SH-SY5Y (cell line): ENCODE data around the gene DNAJC6.

Source experiments
- GATA2 ChIP-seq: IDR thresholded peaks from 2 replicates; pipeline ENCODE4 v1.6.1; 2011; ENCODE audit warnings: mild to moderate bottlenecking, low read depth, low read length
- GATA3 ChIP-seq: IDR thresholded peaks from 2 replicates; pipeline ENCODE4 v1.6.1; 2011; ENCODE audit warnings: low read depth, mild to moderate bottlenecking, low read length, moderate library complexity

The DNAJC6 gene

GRCh38 chr1:65362545-65362944 lies 53.2 kb downstream of the DNAJC6 start:
- no peak for TF ChIP-seq GATA3
- no peak for TF ChIP-seq GATA2

- TF ChIP-seq GATA2: no peak
- TF ChIP-seq GATA3: no peak
These were observed 54.1 kb downstream of the DNAJC6 start for GRCh38 chr1:65363484-65363883.

- no peak for TF ChIP-seq GATA3
- TF ChIP-seq GATA2: no peak
These were observed 59.1 kb downstream of the DNAJC6 start for GRCh38 chr1:65368403-65368802.

- TF ChIP-seq GATA3 (no peak), GATA2 (no peak)
These were observed 62.2 kb downstream of the DNAJC6 start for GRCh38 chr1:65371544-65371943.

DNA sequence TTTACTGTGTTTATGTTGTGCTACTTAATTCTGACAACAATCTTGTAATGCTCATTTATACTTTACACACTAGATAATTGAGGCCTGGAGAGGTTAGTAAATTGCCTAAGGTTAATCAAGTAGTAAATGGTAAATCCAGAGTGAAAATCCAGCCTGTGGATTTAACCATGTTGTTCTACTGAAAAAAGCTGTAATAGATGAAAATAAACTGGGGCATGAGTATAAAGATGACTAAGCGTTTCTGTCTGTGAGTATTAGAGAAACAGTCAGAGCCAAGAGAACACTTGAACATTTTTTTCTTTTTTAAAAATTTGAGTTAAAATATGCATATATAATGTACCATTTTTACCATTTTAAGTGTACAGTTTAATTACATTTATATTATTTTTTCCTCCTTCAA lies 63.2 kb downstream of the DNAJC6 start:
- TF ChIP-seq GATA2: no peak

- TF ChIP-seq GATA3: no peak
These were observed 68.3 kb downstream of the DNAJC6 start for GRCh38 chr1:65377496-65378246.

- TF ChIP-seq GATA2 (no peak), GATA3 (no peak)
These were observed 69.1 kb downstream of the DNAJC6 start for GRCh38 chr1:65378247-65378946.

DNA sequence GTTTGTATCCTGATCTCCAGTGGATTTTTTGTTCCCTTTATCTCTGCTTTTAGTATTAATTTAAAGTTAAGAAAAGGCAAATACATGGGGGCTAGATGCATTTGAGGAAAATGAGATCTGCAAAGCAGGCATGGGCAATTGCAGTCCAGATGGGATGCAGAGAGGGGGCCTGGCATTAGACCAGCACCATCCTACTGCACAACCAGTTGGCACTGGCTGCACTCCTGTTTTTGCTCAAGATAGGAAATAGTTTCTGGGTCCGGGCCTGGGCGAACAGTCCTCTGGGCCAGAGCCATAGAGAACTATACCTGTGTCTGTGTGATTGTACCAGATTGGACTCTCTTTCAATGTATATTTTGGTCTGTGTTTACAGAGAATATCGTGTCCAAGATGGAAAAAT lies 77.1 kb downstream of the DNAJC6 start:
- TF ChIP-seq GATA3 (no peak), GATA2 (no peak)

DNA sequence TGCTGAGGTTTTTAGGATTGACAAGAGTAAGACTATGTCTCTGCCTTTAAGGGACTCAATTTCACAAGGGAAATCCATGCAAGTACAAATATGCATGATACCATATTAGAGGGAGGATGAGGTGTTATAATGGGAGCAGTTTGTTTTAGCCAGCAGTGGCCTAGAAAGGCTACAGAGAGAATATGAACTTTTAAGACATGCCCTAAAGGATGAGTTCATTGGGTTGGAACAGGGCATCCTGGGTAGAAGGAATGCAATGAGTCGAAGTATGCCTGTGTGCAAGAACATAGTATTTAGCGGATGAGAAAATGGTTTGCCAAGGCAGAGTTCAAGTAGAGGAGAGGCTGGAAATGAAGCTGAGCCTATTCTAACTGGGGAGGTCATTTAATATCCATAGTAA lies 78.5 kb downstream of the DNAJC6 start:
- TF ChIP-seq GATA2: no peak
- no peak for TF ChIP-seq GATA3

DNA sequence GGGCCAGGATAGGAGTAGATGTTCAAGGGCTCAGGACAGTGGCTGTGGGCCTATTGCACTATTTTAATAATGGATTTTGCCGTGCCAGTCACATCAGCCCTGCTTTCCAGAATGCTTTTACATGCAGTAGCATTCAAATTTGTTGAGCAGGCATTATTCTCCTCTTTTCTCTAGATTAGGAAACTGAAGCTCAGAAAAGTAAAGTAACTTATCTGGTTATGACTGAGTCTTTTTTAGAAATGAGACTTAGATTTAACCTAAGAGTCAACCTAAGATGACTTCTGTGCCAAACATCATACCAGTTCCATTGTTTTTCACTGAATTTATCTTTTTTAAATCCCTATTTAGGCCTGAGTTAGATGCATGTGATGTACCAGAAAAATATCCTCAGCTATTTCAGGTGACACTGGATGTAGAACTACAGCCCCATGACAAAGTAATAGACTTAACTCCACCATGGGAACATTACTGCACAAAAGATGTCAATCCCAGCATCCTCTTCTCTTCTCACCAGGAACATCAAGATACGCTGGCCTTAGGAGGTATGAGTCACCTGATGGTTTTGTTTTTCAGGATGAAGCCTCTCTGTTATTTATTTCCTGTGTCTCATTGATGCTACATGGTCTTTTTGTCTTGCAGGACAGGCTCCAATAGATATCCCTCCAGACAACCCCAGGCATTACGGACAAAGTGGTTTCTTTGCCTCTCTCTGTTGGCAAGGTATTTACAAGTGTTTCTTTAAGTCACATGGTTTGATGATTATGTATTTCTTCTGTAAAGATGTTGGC lies 79.8 kb downstream of the DNAJC6 start:
- no peak for TF ChIP-seq GATA3
- no peak for TF ChIP-seq GATA2

GRCh38 chr1:65392497-65392896 lies 83.2 kb downstream of the DNAJC6 start:
- TF ChIP-seq GATA2 (no peak), GATA3 (no peak)

DNA sequence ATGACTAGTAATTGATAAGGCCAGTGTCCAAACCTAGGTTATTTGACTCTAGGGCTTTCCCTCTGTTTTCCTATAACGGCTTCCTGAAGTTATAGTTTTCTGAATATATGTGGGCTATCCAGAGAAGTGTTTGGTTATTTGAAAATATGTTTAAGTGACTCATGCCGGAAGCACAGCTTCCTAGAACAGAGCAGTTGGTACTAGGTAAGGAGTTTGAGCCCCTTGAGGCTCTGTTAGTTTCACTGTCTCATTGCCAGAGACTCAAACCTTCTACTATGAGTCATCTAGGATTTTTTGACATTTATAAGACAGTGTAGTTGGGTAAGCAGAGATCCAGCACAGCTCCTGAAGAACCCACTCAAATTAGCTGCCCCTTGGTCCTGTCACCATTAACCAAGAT lies 84.0 kb downstream of the DNAJC6 start:
- no peak for TF ChIP-seq GATA2
- no peak for TF ChIP-seq GATA3

- TF ChIP-seq GATA3: no peak
- no peak for TF ChIP-seq GATA2
These were observed 84.6 kb downstream of the DNAJC6 start for GRCh38 chr1:65393928-65394327.

- TF ChIP-seq GATA2: no peak
- TF ChIP-seq GATA3: no peak
These were observed 86.7 kb downstream of the DNAJC6 start for GRCh38 chr1:65395887-65396612.
